GM21737 (cell line): Measurements from ENCODE around the gene VWA3B.
"Not testable (repeated sequence)": the region's sequence is repeated elsewhere in the genome, so short reads cannot be mapped to it uniquely, and the experiment has no call there.

Experiments used
- ATAC-seq: cut with Tn5 transposase; IDR thresholded peaks from one replicate; pipeline ENCODE4 v1.9.1; 2021; ENCODE audit warnings: mild to moderate bottlenecking, moderate library complexity; ENCODE audit not compliant: unreplicated experiment

Gene VWA3B

GRCh38 chr2:98087447-98088020 is 567 bp downstream of the VWA3B start:
- ATAC-seq: no peak

GRCh38 chr2:98088261-98088660 is 1.3 kb downstream of the VWA3B start:
- ATAC-seq: no peak

GRCh38 chr2:98089941-98090340 is 3.0 kb downstream of the VWA3B start:
- ATAC-seq: no peak

GRCh38 chr2:98090951-98091350 is 4.0 kb downstream of the VWA3B start:
- no peak for ATAC-seq

- no peak for ATAC-seq
These were observed 4.8 kb downstream of the VWA3B start for GRCh38 chr2:98091738-98092137.

GRCh38 chr2:98093146-98093545 is 6.2 kb downstream of the VWA3B start:
- ATAC-seq: no peak

GRCh38 chr2:98093611-98094010 is 6.6 kb downstream of the VWA3B start:
- no peak for ATAC-seq

- no peak for ATAC-seq
These were observed 13.2 kb downstream of the VWA3B start for GRCh38 chr2:98099939-98100743.

GRCh38 chr2:98102315-98102714 is 15.3 kb downstream of the VWA3B start:
- ATAC-seq: not testable (repeated sequence)

- ATAC-seq: no peak
These were observed 15.9 kb downstream of the VWA3B start for GRCh38 chr2:98102878-98103277.

- ATAC-seq: no peak
These were observed 21.1 kb downstream of the VWA3B start for GRCh38 chr2:98108110-98108509.

GRCh38 chr2:98110741-98111140 is 23.8 kb downstream of the VWA3B start:
- no peak for ATAC-seq

- no peak for ATAC-seq
These were observed 27.8 kb downstream of the VWA3B start for GRCh38 chr2:98114643-98115330.

- ATAC-seq: no peak
These were observed 31.2 kb downstream of the VWA3B start for GRCh38 chr2:98118161-98118560.

GRCh38 chr2:98118852-98119251 is 31.9 kb downstream of the VWA3B start:
- no peak for ATAC-seq

GRCh38 chr2:98121149-98121548 is 34.2 kb downstream of the VWA3B start:
- ATAC-seq: no peak

- no peak for ATAC-seq
These were observed 35.6 kb downstream of the VWA3B start for GRCh38 chr2:98122524-98122923.

GRCh38 chr2:98123286-98123685 is 36.3 kb downstream of the VWA3B start:
- no peak for ATAC-seq

GRCh38 chr2:98126061-98126460 is 39.1 kb downstream of the VWA3B start:
- no peak for ATAC-seq

GRCh38 chr2:98127229-98127989 is 40.4 kb downstream of the VWA3B start:
- no peak for ATAC-seq

GRCh38 chr2:98128556-98129109 is 41.7 kb downstream of the VWA3B start:
- ATAC-seq: no peak
